Activated T-cell treated with anti-CD3 and anti-CD28 coated beads, Interleukin-2, amount 50 U/mL, for 24 hours (primary cell): ENCODE measurements around the gene NPW.

ENCODE experiments used
- DNase-seq: peaks from one replicate; pipeline ENCODE4 v3.0.0-alpha.2; 2020
- H3K27ac Mint-ChIP-seq: 2 replicates; pipeline ENCODE4 v1.8.0; 2020; ENCODE audit warnings: mild to moderate bottlenecking, mixed read lengths
- H3K27me3 Mint-ChIP-seq: 2 replicates; pipeline ENCODE4 v1.8.0; 2020; ENCODE audit warnings: mixed read lengths
- H3K36me3 Mint-ChIP-seq: 2 replicates; pipeline ENCODE4 v1.8.0; 2020; ENCODE audit warnings: low read depth, mixed read lengths
- H3K4me1 Mint-ChIP-seq: 2 replicates; pipeline ENCODE4 v1.8.0; 2020; ENCODE audit warnings: low read depth, mixed read lengths
- H3K4me3 Mint-ChIP-seq: 2 replicates; pipeline ENCODE4 v1.8.0; 2020; ENCODE audit warnings: mild to moderate bottlenecking, moderate library complexity, mixed read lengths
- H3K9me3 Mint-ChIP-seq: 2 replicates; pipeline ENCODE4 v1.8.0; 2020; ENCODE audit warnings: mixed read lengths

The NPW gene

DNA sequence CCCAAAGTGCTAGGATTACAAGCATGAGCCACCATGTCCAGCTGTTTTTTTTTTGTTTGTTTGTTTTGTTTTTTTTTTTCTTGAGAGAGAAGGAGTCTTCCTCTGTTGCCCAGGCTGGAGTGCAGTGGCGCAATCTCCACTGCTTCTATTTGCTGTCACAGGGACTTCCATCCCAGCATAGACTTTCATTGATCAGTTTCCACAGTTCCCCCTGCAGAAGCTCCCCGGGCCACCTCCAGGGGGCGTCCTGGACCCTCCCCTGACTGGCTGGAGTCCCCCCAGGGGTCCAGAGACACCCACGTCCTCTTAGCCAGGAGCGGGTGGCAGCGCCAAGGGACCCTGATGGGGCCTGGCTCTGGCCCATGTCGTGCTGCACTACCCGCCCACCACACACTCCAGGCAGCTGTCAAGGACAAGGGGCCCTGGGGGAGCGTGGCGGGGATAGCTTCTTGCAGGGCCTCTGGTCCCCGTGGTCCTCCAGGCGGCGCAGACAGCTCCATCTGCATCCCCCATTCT lies 3.1 kb upstream of the NPW start:
- peaks cover 26% of the 10 kb centered on the region for H3K27me3 Mint-ChIP-seq
- H3K36me3 Mint-ChIP-seq: no peaks in the 10 kb centered on the region

GRCh38 chr16:2019921-2020831 lies 591 bp downstream of the NPW start:
- peak overlapping the region; percentile 63 for H3K4me3 Mint-ChIP-seq
- no peak overlapping the region for H3K27ac Mint-ChIP-seq
- no peaks in the 10 kb centered on the region for H3K36me3 Mint-ChIP-seq
- peaks cover 45% of the 10 kb centered on the region for H3K27me3 Mint-ChIP-seq
- H3K4me1 Mint-ChIP-seq: peaks cover 17% of the 10 kb centered on the region
- H3K9me3 Mint-ChIP-seq: no peaks in the 10 kb centered on the region
- DNase-seq: no peak

More for the DNA sequence above, 3.1 kb upstream of the NPW start:
- Mint-ChIP-seq H3K9me3 (no peaks in the 10 kb centered on the region), H3K4me1 (peaks cover 5% of the 10 kb centered on the region), H3K4me3 (no peak overlapping the region), H3K27ac (no peak overlapping the region)
- no peak for DNase-seq

DNA sequence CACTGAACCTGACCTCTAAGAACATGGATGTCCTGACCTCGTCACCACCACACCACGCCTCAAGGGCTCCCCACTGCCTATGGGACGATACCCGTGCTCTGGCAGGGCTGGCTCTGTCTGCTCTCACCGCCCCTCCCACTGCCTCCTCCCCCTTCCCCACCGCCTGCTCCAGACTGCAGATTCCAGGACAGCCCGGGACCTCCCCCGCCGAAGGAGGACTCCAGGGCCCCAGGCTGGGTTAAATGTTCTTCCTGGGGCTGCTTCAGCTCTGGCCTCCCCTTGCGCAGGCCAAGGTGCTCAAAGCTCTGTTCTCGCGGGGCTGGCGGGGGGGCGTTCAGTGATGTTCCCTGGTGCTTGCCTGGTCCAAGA lies 3.1 kb downstream of the NPW start:
- no peak overlapping the region for H3K27ac Mint-ChIP-seq
- H3K36me3 Mint-ChIP-seq: no peaks in the 10 kb centered on the region
- H3K9me3 Mint-ChIP-seq: no peaks in the 10 kb centered on the region
- no peak for DNase-seq
- peaks cover 25% of the 10 kb centered on the region for H3K4me1 Mint-ChIP-seq
- peak overlapping the region; percentile 68 for H3K4me3 Mint-ChIP-seq
- peaks cover 54% of the 10 kb centered on the region for H3K27me3 Mint-ChIP-seq

- peaks cover 57% of the 10 kb centered on the region for H3K27me3 Mint-ChIP-seq
- H3K27ac Mint-ChIP-seq: peak overlapping the region; percentile 47
- DNase-seq: peak; percentile 99
- no peaks in the 10 kb centered on the region for H3K9me3 Mint-ChIP-seq
- H3K4me3 Mint-ChIP-seq: peak overlapping the region; percentile 68
- peaks cover 25% of the 10 kb centered on the region for H3K4me1 Mint-ChIP-seq
- no peaks in the 10 kb centered on the region for H3K36me3 Mint-ChIP-seq
Observed at GRCh38 chr16:2023092-2024031, 3.8 kb downstream of the NPW start.

GRCh38 chr16:2024032-2024420 lies 4.4 kb downstream of the NPW start:
- H3K27ac Mint-ChIP-seq: no peak overlapping the region
- no peaks in the 10 kb centered on the region for H3K9me3 Mint-ChIP-seq
- H3K4me1 Mint-ChIP-seq: peaks cover 25% of the 10 kb centered on the region
- no peaks in the 10 kb centered on the region for H3K36me3 Mint-ChIP-seq
- peaks cover 52% of the 10 kb centered on the region for H3K27me3 Mint-ChIP-seq
- no peak for DNase-seq
- no peak overlapping the region for H3K4me3 Mint-ChIP-seq

GRCh38 chr16:2025251-2025650 lies 5.7 kb downstream of the NPW start:
- H3K9me3 Mint-ChIP-seq: no peaks in the 10 kb centered on the region
- no peaks in the 10 kb centered on the region for H3K36me3 Mint-ChIP-seq
- H3K4me3 Mint-ChIP-seq: no peak overlapping the region
- H3K4me1 Mint-ChIP-seq: peaks cover 25% of the 10 kb centered on the region
- no peak for DNase-seq
- H3K27me3 Mint-ChIP-seq: peaks cover 44% of the 10 kb centered on the region
- no peak overlapping the region for H3K27ac Mint-ChIP-seq

DNA sequence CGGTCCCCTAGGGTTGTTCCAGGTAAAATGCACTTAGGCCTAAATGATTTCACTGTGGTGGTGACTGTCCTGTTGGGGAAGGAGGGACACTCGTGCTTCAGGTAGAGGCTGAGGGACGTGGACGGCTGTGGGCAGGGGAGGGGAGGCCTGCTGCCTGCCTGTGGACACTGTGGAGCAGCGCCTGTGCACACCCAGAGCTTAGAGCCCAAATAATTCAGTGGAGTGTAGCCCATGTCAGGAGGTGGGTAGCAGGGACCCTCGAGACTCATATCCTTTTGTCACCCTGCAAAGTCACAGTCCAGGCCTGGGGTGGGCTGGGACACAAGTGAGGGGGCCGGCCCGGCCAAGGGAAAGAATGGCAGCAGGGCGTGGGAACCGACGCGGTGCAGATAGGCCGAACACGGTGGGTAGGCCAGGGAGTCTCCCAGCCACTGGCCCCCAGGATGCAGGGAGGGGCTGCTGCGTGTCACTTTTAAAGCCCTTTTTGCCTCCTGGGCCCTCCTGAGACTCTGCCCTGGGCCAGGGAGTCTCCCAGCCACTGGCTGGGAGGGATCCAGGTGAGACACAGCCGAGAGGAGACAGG lies 6.4 kb downstream of the NPW start:
- H3K9me3 Mint-ChIP-seq: no peaks in the 10 kb centered on the region
- H3K27me3 Mint-ChIP-seq: peaks cover 37% of the 10 kb centered on the region
- no peak overlapping the region for H3K27ac Mint-ChIP-seq

DNA sequence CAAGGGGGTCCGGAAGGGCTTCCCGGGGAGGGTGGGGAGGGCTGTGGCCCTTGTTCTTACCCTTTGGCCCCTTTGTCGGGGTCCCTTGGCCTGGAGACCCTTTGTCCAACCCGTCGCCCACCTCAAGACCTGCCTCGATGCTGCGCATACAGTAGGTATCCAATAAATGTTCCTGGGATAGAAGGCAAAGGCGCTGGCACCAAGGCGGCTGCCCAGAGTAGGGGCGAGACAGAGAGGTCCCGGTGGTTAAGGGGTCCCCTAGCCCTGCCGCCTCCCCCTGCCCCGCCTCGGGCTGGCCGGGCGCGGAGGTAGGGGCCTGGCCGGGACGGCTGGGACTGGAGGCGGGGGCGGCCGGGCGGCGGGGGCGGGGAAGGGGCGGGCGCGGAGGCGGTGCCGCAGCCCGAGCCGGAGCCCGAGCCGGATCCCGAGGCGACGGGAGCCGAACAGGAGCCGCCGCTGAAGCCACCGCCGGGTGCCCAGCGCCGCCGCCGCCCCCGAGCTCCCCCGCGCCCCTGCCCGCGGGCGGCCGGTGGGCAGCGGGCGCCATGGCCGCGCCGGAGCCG lies 7.0 kb downstream of the NPW start, which contains the start of gene NHERF2:
Gene NHERF2, plus strand, starts transcription at position 442 of the 563 bp plus-strand sequence. Its CDS starts 104 bp downstream, at position 546.
- Mint-ChIP-seq H3K9me3 (no peaks in the 10 kb centered on the region), H3K4me1 (peaks cover 21% of the 10 kb centered on the region), H3K27me3 (peaks cover 33% of the 10 kb centered on the region), H3K27ac (no peak within 1 kb of the TSS), H3K4me3 (peak within 1 kb of the TSS; percentile 60), H3K36me3 (no peaks in the 10 kb centered on the region)
- peak; percentile 51 for DNase-seq

More for the DNA sequence above, 6.4 kb downstream of the NPW start:
- peaks cover 21% of the 10 kb centered on the region for H3K4me1 Mint-ChIP-seq
- no peaks in the 10 kb centered on the region for H3K36me3 Mint-ChIP-seq
- H3K4me3 Mint-ChIP-seq: no peak overlapping the region
- no peak for DNase-seq

DNA sequence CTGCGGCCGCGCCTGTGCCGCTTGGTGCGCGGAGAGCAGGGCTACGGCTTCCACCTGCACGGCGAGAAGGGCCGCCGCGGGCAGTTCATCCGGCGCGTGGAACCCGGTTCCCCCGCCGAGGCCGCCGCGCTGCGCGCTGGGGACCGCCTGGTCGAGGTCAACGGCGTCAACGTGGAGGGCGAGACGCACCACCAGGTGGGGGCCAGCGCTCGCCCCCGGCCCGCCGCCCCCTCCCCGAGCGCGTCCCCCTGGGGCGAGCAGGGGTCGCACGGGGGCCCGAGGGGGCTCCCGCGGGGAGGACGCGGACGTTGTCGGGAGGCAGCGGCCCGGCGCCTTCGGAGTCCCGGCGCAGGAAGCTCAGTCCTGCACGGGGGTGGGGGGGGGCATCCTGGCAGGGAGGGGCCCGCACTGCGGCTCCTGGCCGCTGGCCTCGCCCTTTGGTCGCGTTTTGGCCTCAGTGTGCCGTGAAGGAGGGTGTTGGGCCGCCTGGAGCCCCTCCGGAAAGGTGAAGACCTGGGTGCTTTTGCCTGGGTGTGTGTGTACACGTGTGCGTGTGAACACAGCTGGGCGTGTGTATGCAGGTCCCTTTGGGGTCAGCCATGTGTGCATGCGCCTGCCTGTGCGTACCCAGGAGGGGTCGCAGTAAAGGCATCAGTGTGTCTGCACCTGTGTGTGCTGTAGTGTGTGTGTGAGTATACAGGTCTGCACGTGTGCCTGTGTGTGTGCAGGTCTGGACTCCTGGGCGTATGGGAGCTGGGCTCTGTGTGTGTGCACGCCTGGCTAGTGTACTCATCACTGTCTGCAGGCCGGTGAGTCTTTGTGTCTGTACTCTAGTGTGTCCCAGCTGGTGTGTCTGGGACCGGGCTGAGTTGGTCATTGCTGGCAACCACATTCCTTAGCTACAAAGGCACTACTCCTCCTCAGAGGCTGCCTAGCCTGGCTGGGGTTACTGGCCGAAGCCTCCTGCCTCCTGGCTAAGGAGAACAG lies 7.7 kb downstream of the NPW start:
- H3K27ac Mint-ChIP-seq: no peak overlapping the region
- H3K9me3 Mint-ChIP-seq: no peaks in the 10 kb centered on the region
- peaks cover 21% of the 10 kb centered on the region for H3K4me1 Mint-ChIP-seq
- DNase-seq: peak; percentile 57
- peak overlapping the region; percentile 60 for H3K4me3 Mint-ChIP-seq
- H3K36me3 Mint-ChIP-seq: no peaks in the 10 kb centered on the region
- H3K27me3 Mint-ChIP-seq: peaks cover 25% of the 10 kb centered on the region

GRCh38 chr16:2028146-2028545 lies 8.6 kb downstream of the NPW start:
- no peak overlapping the region for H3K27ac Mint-ChIP-seq
- H3K27me3 Mint-ChIP-seq: peaks cover 17% of the 10 kb centered on the region
- peaks cover 14% of the 10 kb centered on the region for H3K4me1 Mint-ChIP-seq
- no peaks in the 10 kb centered on the region for H3K36me3 Mint-ChIP-seq
- H3K9me3 Mint-ChIP-seq: no peaks in the 10 kb centered on the region
- no peak for DNase-seq
- H3K4me3 Mint-ChIP-seq: no peak overlapping the region

GRCh38 chr16:2028620-2029220 lies 9.1 kb downstream of the NPW start:
- peaks cover 17% of the 10 kb centered on the region for H3K27me3 Mint-ChIP-seq
- H3K4me3 Mint-ChIP-seq: no peak overlapping the region
- no peak for DNase-seq
- H3K9me3 Mint-ChIP-seq: no peaks in the 10 kb centered on the region
- H3K27ac Mint-ChIP-seq: no peak overlapping the region
- peaks cover 12% of the 10 kb centered on the region for H3K4me1 Mint-ChIP-seq
- H3K36me3 Mint-ChIP-seq: no peaks in the 10 kb centered on the region

- peaks cover 15% of the 10 kb centered on the region for H3K27me3 Mint-ChIP-seq
- H3K9me3 Mint-ChIP-seq: no peaks in the 10 kb centered on the region
- H3K4me1 Mint-ChIP-seq: peaks cover 9% of the 10 kb centered on the region
- no peaks in the 10 kb centered on the region for H3K36me3 Mint-ChIP-seq
- H3K27ac Mint-ChIP-seq: no peak overlapping the region
- H3K4me3 Mint-ChIP-seq: no peak overlapping the region
- DNase-seq: no peak
Observed at GRCh38 chr16:2029350-2029749, 9.8 kb downstream of the NPW start.

DNA sequence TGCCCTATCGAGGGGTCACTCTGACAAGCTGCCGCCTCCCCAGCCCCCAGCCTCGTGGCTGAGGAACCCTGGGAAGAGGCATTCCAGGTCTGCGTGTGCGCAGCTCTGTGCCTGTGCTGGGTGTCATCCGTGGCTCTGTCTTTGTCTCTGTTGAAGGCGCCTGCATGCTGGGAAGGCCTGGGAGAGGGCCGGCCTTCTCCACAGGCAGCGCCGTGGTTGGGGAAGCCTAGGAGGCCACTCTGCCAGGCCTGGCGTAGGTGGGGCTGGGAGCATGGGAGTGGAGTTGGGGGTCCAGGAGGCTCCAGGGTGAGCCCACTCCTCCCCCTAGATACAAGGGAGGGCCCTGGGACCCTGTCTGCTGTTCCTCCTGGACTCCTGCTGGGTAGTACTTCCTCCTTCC lies 10.5 kb downstream of the NPW start:
- H3K4me1 Mint-ChIP-seq: peaks cover 9% of the 10 kb centered on the region

More for the DNA sequence above, 10.5 kb downstream of the NPW start:
- H3K9me3 Mint-ChIP-seq: no peaks in the 10 kb centered on the region
- no peak overlapping the region for H3K27ac Mint-ChIP-seq
- H3K36me3 Mint-ChIP-seq: no peaks in the 10 kb centered on the region
- H3K4me3 Mint-ChIP-seq: no peak overlapping the region
- peaks cover 15% of the 10 kb centered on the region for H3K27me3 Mint-ChIP-seq
- DNase-seq: no peak
